HEK293T (cell line): Measurements from ENCODE around the gene NHSL2.
"Not testable (repeated sequence)": the region's sequence is repeated elsewhere in the genome, so short reads cannot be mapped to it uniquely, and the experiment has no call there.

Source experiments
- CTBP1 ChIP-seq: fragments of 450-650 bp; IDR thresholded peaks from 2 replicates; pipeline ENCODE4 v1.6.1; 2016; ENCODE audit warnings: borderline replicate concordance
- FOXA1 ChIP-seq: fragments of 450-650 bp; IDR thresholded peaks from 2 replicates; pipeline ENCODE4 v1.6.1; 2016; ENCODE audit warnings: mild to moderate bottlenecking
- FOXM1 ChIP-seq: fragments of 450-650 bp; IDR thresholded peaks from 2 replicates; pipeline ENCODE4 v1.6.1; 2017; ENCODE audit warnings: mild to moderate bottlenecking, borderline replicate concordance
- L3MBTL2 ChIP-seq: fragments of 450-650 bp; conservative IDR thresholded peaks from 2 replicates; pipeline ENCODE4 v1.6.1; 2016; ENCODE audit warnings: mild to moderate bottlenecking
- SP1 ChIP-seq: fragments of 450-650 bp; IDR thresholded peaks from 2 replicates; pipeline ENCODE4 v1.6.1; 2017
- SUZ12 ChIP-seq: fragments of 450-650 bp; IDR thresholded peaks from 2 replicates; pipeline ENCODE4 v1.6.1; 2016; ENCODE audit warnings: mild to moderate bottlenecking
- TARDBP ChIP-seq: fragments of 450-650 bp; IDR thresholded peaks from 2 replicates; pipeline ENCODE4 v1.6.1; 2016

DNA sequence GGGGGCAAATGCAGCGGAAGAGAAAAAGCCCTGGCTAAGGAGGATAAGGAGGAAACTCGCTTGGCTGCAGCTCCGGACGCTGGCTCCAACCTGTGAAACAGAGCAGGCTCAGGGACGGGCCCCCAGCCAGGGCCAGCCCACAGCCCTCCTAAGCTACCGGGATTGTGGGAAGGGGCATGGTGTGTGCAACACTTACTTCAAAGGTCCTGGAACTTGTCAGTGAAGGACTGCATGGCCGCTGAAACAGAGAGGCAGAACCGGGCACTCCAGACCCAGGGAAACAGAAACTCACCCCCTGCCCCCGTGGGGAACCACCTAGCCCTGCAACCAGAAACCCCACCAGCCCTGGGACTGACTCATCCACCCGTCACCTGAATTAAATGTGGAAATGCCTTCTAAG, 41.1 kb upstream of the NHSL2 start:
- TF ChIP-seq SP1, FOXA1, L3MBTL2, FOXM1, SUZ12, CTBP1, TARDBP: not testable (repeated sequence)
